Measurements from ENCODE around the gene ATP13A3.

DNA sequence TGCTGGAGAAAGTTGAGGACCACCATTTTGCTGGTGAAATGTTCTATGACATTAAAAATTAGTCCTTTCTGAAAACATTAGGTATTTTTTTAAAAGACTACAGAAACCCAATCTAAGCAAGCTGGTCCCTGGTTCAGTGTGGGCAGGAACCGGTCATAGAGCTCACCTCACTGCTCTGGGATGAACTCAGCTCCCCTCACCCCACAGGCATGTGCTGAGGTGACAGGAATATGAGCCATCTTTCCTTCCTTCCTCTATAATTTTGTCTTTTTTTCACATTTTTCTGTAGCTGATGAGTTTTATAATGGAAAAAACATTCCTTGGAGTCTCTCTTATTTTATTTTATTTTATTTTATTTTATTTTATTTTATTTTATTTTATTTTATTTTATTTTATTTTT is 109.1 kb downstream of the ATP13A3 start:
- TF ChIP-seq ZNF384 (IDR thresholded peaks at IDR 0.05) (no peak), FOXA1 (IDR thresholded peaks at IDR 0.05) (no peak), HDGF (IDR thresholded peaks at IDR 0.05; ENCODE audit: borderline replicate concordance) (no peak), FOXM1 (IDR thresholded peaks at IDR 0.05; ENCODE audit: borderline replicate concordance) (no peak), BHLHE40 (IDR thresholded peaks at IDR 0.05; ENCODE audit: borderline replicate concordance) (no peak), SUZ12 (IDR thresholded peaks at IDR 0.05) (no peak), SP1 (IDR thresholded peaks at IDR 0.05) (no peak), NFRKB (IDR thresholded peaks at IDR 0.05) (no peak), FOXK2 (IDR thresholded peaks at IDR 0.05) (no peak), ELF4 (IDR thresholded peaks at IDR 0.05) (no peak), CTBP1 (IDR thresholded peaks at IDR 0.05; ENCODE audit: borderline replicate concordance) (no peak), ARNT (IDR thresholded peaks at IDR 0.05) (no peak)
- TF ChIP-seq, protein P1, sequence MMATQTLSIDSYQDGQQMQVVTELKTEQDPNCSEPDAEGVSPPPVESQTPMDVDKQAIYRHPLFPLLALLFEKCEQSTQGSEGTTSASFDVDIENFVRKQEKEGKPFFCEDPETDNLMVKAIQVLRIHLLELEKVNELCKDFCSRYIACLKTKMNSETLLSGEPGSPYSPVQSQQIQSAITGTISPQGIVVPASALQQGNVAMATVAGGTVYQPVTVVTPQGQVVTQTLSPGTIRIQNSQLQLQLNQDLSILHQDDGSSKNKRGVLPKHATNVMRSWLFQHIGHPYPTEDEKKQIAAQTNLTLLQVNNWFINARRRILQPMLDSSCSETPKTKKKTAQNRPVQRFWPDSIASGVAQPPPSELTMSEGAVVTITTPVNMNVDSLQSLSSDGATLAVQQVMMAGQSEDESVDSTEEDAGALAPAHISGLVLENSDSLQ (IDR thresholded peaks at IDR 0.05), result no peak

Measured in HEK293T (cell line).